Measurements from ENCODE around the gene SORCS3. TPM values are rescaled to one million over a fixed set of nuclear protein-coding genes. Genes with fewer than 3 reads are reported as not detected.

SORCS3 gene
- total and polyA plus RNA-seq, 9 of the 15 experiments (the other 6 are each of a cell fraction or from before 2014, with no cell fraction given) = not detected

GRCh38 chr10:104665174-104665573 lies 24.1 kb downstream of the SORCS3 start:
- Histone ChIP-seq H3K79me2 (ENCODE audit: control insufficient read depth, insufficient read depth, low read length) (no peaks in the 10 kb centered on the region), H3K27ac (ENCODE audit: extremely low read depth, low read depth, low read length) (no peak overlapping the region), H3K4me2 (ENCODE audit: insufficient read depth, low read length) (no peak overlapping the region), H3K27me3 (ENCODE audit: control insufficient read depth in 2 of 2, insufficient read depth in 2 of 2, low read length in 2 of 2) (no peaks in the 10 kb centered on the region), H3K9me1 (ENCODE audit: control insufficient read depth, insufficient read depth, low read length) (no peaks in the 10 kb centered on the region), H4K20me1 (replicated peaks; ENCODE audit: control insufficient read depth, insufficient read depth, low read length) (no peaks in the 10 kb centered on the region), H3K4me1 (replicated peaks in 1 of 2; ENCODE audit: control insufficient read depth in 2 of 2, insufficient read depth in 2 of 2, low read length in 2 of 2) (no peaks in the 10 kb centered on the region), H3K36me3 (ENCODE audit: control insufficient read depth, insufficient read depth, low read length) (no peaks in the 10 kb centered on the region), H3K4me3 (no peak overlapping the region), H3K9ac (ENCODE audit: insufficient read depth in 1 of 2, low read depth in 2 of 2, low read length in 2 of 2) (no peak overlapping the region), H2AFZ (ENCODE audit: low read depth, low read length) (no peak overlapping the region), H3K9me3 (replicated peaks; ENCODE audit: control insufficient read depth, insufficient read depth, low read depth, low read length) (no peaks in the 10 kb centered on the region)
- ChIA-PET CTCF (ENCODE audit: low intra/inter-chr PET ratio) (no interaction called here), POLR2A (no interaction called here)
- FAIRE-seq = no peak
- WGBS (ENCODE audit: insufficient coverage, low coverage, missing lambda C conversion rate) = 0% methylated on average over 2 of the region's 4 CpGs
- intact Hi-C loops (cut with micrococcal nuclease) = no loop called here
- ATAC-seq = no peak
- DNase-seq (ENCODE audit: extremely low read depth in 1 of 4, low spot score in 3 of 4) = no peak
- in situ Hi-C loops (cut with MboI) = no loop called here
- no TSS peak for BruUV-seq (replicated peaks)
- TF ChIP-seq STAT6 (CRISPR knock-in tag; IDR thresholded peaks at IDR 0.05) (no peak), ATF3 (IDR thresholded peaks at IDR 0.05) (no peak), ATF3 (CRISPR knock-in tag; conservative IDR thresholded peaks at IDR 0.05) (no peak), RNF219 (CRISPR knock-in tag; IDR thresholded peaks at IDR 0.05) (no peak), EP400 (IDR thresholded peaks at IDR 0.05) (no peak), ZNF57 (CRISPR knock-in tag; IDR thresholded peaks at IDR 0.05) (no peak), ASH1L (IDR thresholded peaks at IDR 0.05; ENCODE audit: borderline replicate concordance, low read depth, partially characterized antibody) (no peak), TEAD4 (IDR thresholded peaks at IDR 0.05; ENCODE audit: low read length) (no peak), TEAD4 (CRISPR knock-in tag; IDR thresholded peaks at IDR 0.05; ENCODE audit: borderline replicate concordance) (no peak), RUNX1 (IDR thresholded peaks at IDR 0.05; ENCODE audit: low read depth) (no peak), RBM17 (IDR thresholded peaks at IDR 0.05; ENCODE audit: borderline replicate concordance, low read depth, low read length) (no peak), SRF (CRISPR knock-in tag; IDR thresholded peaks at IDR 0.05) (no peak), ZFP91 (CRISPR knock-in tag; IDR thresholded peaks at IDR 0.05) (no peak), ZNF445 (CRISPR knock-in tag; IDR thresholded peaks at IDR 0.05; ENCODE audit: low read depth) (no peak)

Measured in K562 (cell line).